GM21447 (cell line): Measurements from ENCODE around the gene E2F4.

Experiments
- ATAC-seq: cut with Tn5 transposase; IDR thresholded peaks from one replicate; pipeline ENCODE4 v1.9.1; 2021; ENCODE audit not compliant: unreplicated experiment

E2F4 gene

DNA sequence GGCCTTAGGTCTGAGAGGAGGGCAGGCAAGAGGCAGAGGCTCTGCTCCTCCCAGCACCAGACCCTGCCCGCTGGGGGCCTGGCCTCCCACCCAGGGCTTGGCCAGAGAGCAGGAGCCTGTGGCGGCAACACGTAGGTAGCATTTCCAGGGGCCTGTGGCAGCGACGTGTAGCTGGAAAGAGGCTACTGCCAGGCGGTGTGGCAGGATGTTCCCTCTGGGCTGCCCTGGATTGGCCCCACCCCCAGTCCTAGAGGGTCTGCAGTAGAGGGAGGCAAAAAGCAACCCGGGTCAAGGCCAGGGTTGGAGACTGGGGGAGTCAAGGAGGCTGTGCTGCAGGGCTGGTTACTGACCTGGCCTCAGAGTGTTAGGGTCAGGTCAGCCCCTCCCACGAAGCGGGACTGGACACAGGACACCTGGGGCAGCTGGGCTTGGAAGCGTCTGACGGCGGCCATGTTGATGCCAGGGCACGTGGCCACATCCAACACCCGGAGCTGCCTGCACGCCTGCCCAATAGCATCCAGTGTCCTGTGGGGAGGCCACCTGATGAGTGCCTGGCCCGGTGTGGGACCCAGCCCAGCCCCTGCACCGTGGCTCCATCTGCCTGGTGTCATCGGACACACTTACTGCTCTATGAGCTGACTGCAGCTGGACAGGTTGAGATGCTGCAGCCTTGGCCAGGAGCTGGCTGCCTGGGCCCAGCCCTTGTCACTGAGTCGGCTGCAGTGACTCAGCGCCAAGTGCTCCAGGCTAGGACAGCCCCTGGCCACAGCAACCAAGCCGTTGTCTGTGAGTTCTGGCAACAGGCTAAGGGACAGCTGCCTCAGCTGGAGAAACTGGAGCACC, 15.5 kb downstream of the E2F4 start:
- no peak for ATAC-seq

DNA sequence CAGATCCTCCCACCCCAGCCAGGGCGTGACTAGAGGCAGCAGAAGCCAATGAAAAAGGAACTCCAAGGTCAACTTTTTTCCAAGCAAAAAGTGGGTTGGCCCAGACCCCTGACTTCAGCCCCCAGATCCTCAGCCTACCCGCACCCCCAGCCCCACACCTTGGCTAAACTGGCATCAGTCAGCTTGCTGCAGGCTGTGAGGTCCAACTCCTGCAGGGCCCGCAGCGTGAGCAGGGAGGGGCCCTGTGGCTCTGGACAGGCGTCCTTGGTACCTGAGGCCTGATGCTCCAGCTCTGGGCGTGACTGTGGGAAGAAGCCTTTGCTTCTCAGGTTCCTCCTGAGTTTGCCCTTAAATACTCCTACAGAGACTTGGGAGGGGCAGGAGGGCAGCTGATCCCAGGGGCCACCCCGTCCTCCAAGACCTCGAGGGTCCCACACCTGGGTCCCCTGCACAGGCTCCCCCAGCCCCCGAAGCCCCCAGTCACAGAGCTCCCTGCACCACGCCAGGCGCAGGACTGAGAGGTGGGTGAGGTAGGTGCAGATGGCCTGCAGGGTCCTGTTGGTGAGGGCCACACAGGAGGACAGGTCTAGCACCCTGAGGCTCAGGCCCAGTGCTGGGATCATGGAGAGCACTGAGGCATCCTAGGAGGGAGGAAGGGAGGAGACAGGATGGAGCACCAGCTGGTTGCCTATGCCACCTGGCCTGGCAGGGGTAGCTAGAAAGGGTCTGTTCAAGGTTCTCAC, 16.4 kb downstream of the E2F4 start:
- ATAC-seq: no peak

DNA sequence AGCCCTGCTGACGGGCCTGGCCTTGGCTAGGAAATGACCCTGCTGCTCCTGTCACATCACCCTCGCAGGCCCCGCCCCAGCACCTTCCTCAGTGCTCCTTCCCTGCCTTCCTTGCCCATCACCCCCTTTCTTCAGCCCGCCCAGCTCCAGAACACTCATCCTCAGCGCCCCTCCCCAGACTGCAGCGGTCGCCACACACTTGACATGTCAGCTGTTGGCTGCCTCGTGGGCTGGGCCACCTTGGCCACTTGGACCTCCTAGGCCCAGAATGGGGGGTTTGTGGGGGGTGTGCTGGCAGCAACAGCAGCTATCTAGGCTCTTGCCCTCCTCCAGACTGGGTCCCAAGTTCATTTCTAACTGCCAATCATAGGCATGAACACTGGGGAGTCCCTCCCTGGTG, 17.6 kb downstream of the E2F4 start:
- no peak for ATAC-seq

DNA sequence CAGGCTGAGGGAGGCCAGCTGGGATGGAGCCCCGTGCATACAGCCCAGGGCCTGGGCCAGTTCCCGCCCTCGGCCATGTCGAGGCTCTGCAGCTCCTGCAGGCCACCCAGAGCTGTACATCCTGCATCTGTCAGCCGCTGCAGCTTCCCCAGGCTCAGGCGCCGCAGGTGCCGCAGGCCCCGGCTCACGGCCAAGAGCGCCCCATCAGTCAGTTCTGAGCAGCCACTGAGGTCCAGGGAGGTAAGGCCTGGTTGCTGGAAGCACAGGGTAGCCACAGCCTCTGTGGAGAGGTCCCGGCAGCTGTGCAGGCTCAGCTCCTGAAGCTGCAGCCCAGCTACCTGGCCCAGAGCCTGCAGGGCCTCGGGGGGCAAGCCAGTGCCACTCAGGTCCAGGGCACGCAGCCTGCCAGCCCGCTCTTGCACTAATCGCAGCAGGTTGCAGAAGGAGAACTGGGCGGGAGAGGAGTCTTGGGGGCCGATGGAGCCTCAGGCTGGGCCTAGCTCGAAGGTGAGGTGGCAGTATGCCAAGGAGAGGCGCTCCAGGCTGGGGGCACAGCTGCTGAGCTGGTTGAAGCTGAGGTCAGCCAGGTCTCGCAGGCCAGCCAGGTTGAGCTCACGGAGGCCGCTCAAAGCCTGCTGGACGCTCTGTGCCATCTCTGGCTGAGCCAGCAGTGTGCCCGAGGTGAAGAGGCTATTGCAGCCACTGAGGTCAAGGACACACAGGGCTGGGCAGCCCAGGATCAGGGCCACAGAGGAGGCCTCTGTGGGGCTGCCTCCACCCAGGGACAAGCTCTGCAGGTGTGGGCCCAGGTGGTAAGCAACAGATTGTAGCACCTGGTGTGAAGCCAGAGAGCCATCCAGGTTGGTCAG, 18.3 kb downstream of the E2F4 start:
- no peak for ATAC-seq

DNA sequence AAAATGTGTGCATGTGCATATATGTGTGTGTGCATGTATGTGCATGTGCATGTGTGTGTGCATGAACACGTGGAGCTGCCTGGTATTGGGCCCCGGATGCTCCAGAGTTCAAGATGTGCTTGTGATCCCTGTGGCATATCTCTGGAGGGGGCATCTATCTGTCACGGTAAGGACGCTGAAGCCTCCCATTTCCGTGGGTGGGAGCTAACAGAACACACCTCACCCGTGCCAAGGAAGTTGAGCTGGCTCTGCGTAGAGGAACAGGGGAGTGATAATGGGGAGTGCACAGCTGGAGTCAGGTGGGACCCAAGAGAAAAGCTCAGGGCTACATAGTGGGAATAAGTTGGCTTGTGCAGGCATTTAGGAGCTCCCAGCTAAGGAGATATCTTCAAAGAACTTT, 19.7 kb downstream of the E2F4 start:
- ATAC-seq: no peak

DNA sequence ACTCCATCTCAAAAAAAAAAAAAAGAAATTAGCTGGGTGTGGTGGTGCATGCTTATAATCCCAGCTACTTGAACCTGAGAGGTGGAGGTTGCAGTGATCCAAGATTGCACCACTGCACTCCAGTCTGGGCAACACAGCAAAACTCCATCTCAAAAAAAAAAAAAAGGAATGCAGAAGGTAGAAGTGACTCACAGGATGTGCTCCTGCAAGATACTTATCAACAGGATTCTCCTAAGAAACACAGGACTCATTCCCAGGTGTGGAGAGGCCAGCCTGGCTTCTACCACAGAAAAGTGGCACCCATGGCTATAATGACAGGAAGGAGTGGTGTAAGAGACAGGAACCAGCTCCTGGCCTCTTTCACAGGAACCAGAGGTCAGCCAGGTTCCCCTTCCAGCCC, 20.8 kb downstream of the E2F4 start:
- no peak for ATAC-seq

DNA sequence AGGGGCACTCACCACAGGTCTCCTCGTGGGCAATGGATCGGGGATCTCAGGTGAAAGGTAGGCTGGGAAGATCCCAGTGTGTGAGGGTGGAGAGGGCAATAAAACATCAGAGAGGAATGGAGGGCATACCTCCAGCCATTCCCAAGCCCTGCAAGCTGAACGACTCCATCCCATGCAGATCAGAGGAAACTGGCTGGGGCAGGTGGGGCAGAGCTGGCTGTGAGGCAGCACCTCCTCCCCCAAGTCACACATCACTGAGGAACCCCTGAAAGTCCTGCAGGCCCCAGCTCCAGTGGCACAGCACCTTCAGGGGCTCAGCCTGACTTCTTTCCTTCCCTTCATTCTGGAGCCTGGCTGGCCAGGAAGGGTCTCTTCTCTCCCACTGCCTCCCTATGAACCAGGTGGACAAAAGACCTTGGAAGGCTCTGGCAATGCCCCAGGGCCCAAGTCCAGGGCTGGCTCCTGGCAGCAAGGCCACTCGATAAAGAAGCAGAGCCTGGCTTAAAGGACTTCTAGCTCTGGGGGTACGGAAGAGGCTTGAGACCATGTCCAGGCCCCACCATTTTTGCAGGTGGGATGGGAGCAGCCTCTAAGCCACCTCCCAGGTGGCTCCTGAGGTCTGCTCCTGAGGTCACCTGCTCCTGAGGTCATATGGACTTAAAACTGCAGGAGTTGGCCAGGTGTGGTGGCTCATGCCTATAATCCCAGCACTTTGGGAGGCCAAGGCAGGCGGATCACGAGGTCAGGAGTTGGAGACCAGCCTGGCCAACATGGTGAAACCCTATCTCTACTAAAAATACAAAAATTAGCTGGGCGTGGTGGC, 21.5 kb downstream of the E2F4 start:
- no peak for ATAC-seq

DNA sequence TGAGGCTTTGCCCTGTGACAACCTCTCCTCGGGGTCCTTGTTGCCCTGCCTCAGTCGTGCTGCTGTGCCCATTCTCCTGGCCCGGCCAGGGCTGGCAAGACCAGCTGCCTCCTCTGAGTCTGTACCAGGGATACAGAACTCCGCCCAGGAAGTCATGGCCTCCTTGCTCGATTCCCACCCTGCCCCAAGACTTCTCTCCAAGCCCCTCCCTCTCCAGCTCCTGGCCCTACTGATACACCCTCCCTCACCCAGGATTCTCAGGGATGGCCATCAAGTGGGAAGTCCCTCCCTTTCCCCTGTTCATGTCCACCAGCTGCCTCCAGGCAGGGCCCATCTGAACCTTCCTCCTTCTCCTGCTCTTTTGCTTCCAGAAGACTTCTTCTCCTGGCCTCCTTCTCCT, 23.8 kb downstream of the E2F4 start:
- no peak for ATAC-seq

DNA sequence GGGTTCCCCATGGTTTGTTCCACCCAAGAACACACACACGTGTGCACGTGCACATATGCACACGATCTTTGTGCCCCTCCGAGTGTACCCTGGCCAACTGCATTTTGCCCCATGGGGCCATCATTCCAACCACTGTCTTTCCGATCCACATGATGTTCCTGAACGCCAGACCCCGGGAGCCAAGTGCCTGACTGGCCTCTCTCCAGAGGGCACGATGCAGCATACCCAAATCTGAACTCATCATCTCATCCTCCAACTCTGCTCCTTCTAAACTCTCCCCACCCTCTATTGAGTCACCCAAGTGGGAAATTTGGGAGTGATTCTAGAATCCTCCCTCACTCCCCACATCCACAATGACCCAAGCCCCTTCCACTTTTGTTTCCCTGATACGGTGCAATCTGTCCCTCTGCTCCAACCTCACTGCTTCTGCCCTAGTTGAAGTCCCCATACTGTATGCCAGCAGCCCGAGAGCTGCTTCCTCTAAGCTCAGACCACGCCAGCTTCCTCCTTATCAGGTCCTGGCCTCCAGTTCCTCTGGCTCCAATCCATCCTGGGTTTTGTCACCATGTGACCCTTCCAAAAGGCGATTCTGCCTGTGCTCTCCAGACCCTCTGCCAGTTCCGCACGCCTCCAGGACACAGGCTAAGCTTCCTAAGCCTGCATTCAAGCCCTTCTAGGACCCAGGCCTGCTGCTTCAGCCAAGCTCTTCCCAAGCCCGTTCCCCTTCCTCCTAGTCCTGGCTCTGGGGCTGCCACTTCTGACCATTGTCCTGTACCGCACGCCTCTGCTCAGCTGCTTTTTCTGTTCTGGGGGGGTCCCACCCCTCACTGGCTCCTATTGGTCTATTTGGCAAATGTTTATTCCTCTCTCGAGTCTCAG, 24.9 kb downstream of the E2F4 start:
- no peak for ATAC-seq

DNA sequence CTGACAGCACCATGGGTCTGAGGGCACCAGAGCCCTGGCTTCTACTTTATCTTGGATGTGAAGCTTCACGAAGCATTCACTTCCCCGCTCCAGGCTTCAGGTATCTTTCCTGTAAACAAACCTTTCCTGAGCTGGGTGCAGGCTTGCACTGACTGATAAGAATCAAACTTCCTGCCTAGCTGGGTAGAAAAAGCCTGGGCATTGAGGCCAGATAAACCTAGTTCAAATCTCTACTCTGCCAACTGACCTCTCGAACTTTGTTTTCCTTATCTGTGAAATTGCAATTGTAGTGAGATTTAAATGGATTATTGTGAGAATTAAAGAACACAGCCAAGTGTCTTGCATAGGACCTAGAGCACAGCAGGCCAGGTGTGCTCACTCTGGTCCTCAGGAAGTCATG, 32.0 kb downstream of the E2F4 start:
- no peak for ATAC-seq

DNA sequence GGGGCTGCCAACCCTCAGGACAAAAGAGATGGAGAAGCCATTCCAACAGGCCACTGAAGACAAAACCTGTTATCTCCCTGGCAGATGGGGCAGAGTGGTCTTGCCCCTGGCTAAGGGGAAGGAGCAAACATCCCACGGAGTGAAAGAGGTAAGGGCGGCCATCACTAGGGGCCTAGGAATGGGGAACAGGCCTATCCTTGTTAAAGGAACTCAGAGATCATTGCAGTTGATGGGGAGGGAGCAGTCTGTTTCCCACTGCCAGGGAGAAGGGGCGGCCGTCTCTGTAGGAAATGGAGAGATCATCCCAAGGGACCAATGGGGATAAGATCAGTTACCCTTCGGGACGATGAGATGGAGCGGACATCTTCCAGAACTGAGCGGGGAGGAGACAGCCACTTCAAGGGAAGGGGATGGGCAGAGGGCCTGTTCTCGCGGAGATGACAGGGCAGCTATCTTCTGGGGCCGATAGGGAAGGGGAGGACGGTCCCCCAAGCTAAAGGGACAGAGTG, 34.4 kb downstream of the E2F4 start:
- ATAC-seq: no peak

DNA sequence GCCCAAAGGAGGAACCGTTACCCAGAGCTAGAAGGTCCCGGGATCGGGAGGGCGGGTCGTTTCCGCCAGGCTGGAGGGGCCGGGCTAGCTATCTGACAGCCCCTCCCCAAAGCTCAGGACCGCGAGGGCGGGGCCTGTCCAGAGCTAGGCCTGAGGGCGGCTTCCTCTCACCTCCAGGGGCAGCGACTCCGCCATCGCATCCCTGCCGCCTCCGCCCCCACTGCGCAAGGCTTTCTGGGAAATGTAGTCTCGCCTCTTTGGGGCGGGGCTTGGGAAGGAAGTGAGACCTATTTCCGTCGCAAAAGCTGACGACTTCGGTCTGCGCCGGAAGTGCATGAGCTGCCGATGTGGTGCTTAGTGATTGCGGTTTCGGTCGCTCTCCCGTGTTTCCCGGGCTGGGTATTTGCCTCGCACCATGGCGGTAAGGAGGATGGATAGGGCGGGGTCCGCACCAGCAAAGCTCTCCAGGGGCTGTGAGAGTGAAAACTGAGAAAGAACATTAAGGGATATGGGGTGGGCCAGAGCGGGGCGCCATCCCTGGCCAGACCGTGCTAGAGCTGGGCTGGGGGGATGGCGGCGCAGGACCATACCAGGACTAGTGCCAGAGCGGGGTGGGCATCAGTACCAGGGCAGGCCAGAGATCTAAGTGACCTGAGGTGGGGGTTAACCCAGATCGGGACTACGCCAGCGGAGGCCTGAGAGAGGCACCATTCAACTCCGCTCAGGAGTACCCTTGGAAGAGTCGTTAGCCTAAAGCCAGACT, 35.0 kb downstream of the E2F4 start, which contains the start of gene TMEM208:
Gene TMEM208, plus strand, starts transcription at position 327 of the 763 bp plus-strand sequence. Its CDS starts 89 bp downstream, at position 416.
- peak; percentile 88 for ATAC-seq

DNA sequence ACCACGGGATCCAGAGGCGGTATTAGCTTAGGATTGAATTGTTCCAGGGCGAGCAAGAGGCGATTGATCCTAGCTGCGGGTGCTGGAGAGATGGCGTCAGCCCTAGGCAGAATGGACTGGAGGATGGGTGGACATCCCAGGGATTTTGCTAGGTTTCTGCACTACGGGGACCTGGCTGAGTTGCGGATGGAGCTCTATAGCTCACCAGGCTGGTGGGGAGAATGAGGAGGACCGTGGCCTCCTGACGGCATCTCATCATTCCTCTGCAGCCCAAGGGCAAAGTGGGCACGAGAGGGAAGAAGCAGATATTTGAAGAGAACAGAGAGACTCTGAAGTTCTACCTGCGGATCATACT, 35.6 kb downstream of the E2F4 start:
- no peak for ATAC-seq

DNA sequence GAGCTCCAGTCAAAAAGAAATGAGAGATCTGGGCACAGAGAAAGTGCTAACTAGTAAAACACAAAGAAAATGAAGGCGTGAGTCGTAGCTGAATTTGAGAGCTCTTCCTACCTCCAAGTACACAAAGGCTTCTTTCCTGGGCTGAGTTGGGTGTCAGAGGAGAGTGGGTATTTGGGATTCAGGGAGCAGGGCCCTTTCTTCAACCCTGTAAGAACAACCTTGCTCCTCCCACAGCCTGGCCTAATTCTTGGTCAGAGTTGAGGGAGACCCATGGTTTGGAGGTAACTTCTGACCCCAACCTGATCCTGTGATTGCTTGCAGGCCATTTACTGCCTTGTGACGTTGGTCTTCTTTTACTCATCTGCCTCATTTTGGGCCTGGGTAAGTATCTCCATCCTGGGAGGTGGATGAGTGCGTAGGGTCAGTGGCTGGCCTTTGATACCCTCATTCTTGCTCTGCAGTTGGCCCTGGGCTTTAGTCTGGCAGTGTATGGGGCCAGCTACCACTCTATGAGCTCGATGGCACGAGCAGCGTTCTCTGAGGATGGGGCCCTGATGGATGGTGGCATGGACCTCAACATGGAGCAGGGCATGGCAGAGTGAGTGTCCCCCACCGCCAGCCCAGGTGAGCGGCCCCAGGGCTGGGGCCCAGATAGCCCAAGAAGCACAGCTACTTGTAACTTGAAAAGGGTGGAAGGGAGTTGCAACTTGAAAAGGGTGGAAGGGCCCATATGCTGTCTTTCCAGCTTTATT, 36.3 kb downstream of the E2F4 start:
- no peak for ATAC-seq

DNA sequence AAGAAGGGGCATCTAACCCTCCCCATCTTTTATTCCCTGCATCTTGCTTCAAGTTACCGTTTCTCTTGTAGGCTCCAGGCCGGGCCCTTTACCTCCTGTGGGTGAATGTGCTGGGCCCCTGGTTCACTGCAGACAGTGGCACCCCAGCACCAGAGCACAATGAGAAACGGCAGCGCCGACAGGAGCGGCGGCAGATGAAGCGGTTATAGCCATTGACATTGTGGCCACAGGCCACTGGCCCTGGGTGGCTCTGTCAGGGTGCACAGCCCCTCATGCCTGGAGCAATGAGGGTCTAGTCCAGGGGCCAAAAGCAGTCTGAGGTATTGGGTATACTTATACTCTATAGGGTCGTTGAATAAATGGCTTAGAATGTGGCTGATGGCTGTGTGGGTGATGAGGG, 37.0 kb downstream of the E2F4 start:
- ATAC-seq: no peak

DNA sequence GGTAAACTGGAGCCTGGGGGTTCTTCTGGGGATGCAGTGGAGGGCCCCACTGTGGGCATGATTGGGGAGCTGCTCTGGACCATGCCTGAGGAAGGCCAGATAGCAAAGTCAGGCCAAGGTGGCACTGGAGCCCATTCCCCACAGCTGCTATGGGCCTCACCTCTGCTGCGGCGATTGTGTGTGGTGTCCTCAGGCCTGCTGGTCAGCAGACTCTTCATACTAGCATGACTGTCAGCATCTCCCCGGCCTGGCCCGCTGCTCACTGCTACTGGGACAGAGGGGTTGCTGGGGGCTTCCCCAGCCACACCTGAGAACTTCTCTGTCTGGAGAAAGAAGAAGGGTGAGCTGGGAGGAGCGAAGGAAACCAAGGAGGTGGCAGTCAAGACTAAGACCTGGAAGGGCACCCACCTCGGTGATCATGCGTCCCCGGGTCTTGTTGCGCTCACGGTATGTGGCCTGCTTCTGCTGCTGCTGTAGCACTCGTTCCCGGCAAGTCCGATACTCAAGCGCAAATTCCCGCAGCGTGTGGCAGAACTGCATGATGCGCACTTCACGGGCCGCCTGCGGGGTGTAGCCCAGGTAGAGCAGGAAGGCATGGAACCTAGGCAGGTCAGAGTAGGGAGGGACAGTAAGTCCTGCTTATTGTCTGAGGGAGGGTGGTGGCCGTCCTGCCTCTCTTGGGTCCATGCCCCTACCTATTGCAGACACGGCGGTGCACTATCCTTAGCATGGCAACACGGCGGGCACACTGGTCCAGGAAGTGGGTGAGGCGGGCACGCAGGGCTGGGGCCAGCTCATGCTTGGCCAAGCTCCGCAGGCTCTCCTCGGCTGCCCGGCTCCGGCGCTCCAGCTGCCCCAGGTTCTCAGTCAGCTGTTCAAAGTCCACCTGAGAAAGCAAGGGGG, 38.2 kb downstream of the E2F4 start:
- no peak for ATAC-seq
